Stimulated activated CD8-positive, alpha-beta memory T cell treated with anti-CD3 and anti-CD28 coated beads, Interleukin-7, amount 100 ng/mL, for 48 hours (primary cell): ENCODE results near the gene CREBBP.
A peak's percentile ranks its signal among the peaks of the same experiment; 100 is the strongest.
"Not testable (repeated sequence)": the region's sequence is repeated elsewhere in the genome, so short reads cannot be mapped to it uniquely, and the experiment has no call there.

ENCODE experiments used
- DNase-seq, 2 donors: peaks; one replicate each; pipeline ENCODE4 v3.0.0-alpha.2; 2020; ENCODE audit warnings: low read depth in 1 of 2; ENCODE audit errors: extremely low read depth in 1 of 2

Gene CREBBP

GRCh38 chr16:3718628-3719027 lies 161.9 kb downstream of the CREBBP start:
- no peak for DNase-seq

GRCh38 chr16:3718019-3718391 lies 162.5 kb downstream of the CREBBP start:
- no peak for DNase-seq

- peak; percentile 79 to 81 for DNase-seq
Observed at GRCh38 chr16:3717235-3718018, 163.1 kb downstream of the CREBBP start, which contains the start of gene TRAP1. Gene TRAP1 (minus strand): TSS chr16:3717524. CDS start chr16:3717508, 16 bp downstream.

GRCh38 chr16:3716831-3717234 lies 163.7 kb downstream of the CREBBP start:
- peak; percentile 4 to 6 for DNase-seq

GRCh38 chr16:3715430-3715829 lies 165.1 kb downstream of the CREBBP start:
- DNase-seq = no peak

GRCh38 chr16:3714378-3714777 lies 166.1 kb downstream of the CREBBP start:
- DNase-seq = not testable (repeated sequence)

GRCh38 chr16:3713587-3714242 lies 166.8 kb downstream of the CREBBP start:
- DNase-seq = no peak

- DNase-seq = no peak
Observed at GRCh38 chr16:3712861-3713372, 167.6 kb downstream of the CREBBP start.

- no peak for DNase-seq
Observed at GRCh38 chr16:3706253-3707012, 174.1 kb downstream of the CREBBP start.

GRCh38 chr16:3702082-3702481 lies 178.4 kb downstream of the CREBBP start:
- DNase-seq = no peak

- no peak for DNase-seq
Observed at GRCh38 chr16:3701531-3701930, 179.0 kb downstream of the CREBBP start.

GRCh38 chr16:3698941-3699340 lies 181.6 kb downstream of the CREBBP start:
- no peak for DNase-seq

- no peak for DNase-seq
Observed at GRCh38 chr16:3696425-3697218, 183.9 kb downstream of the CREBBP start.

- DNase-seq = no peak
Observed at GRCh38 chr16:3695610-3696369, 184.7 kb downstream of the CREBBP start.

GRCh38 chr16:3694051-3694450 lies 186.5 kb downstream of the CREBBP start:
- no peak for DNase-seq

GRCh38 chr16:3691761-3692160 lies 188.8 kb downstream of the CREBBP start:
- no peak for DNase-seq

GRCh38 chr16:3690980-3691720 lies 189.4 kb downstream of the CREBBP start:
- no peak for DNase-seq

- peak; percentile 63 to 70 for DNase-seq
Observed at GRCh38 chr16:3690470-3690928, 190.0 kb downstream of the CREBBP start.

GRCh38 chr16:3689731-3690130 lies 190.8 kb downstream of the CREBBP start:
- DNase-seq = no peak
